K562 (cell line): ENCODE measurements around the gene SPTBN4. TPM values are rescaled to one million over a fixed set of nuclear protein-coding genes. Genes with fewer than 3 reads are reported as not detected.

ENCODE experiments used
- FOXK1 ChIP-seq: sonication (generic); formaldehyde crosslinking; IDR thresholded peaks from 2 replicates; pipeline ENCODE4 v1.8.0; 2022; ENCODE audit warnings: missing genetic modification reagents, mild to moderate bottlenecking, borderline replicate concordance
- GTF2A2 ChIP-seq: IDR thresholded peaks from 2 replicates; pipeline ENCODE4 v1.6.1; 2016; ENCODE audit warnings: mild to moderate bottlenecking, missing genetic modification characterization, missing compliant biosample characterization
- GTF3C2 ChIP-seq: IDR thresholded peaks from 3 replicates; pipeline ENCODE4 v1.6.1; 2011; ENCODE audit warnings: borderline replicate concordance, mild to moderate bottlenecking, moderate library complexity; ENCODE audit not compliant: insufficient read length; ENCODE audit errors: extremely low read depth
- ID3 ChIP-seq, 2 experiments: fragments of 250-450 bp in 1 of 2; fragments of 450-650 bp in 1 of 2; sonication (Bioruptor Pico) in 1 of 2; IDR thresholded peaks; 2 replicates each; pipeline versions ENCODE4 v1.6.1 to v1.8.0; 2016 to 2021; ENCODE audit warnings: mild to moderate bottlenecking in 2 of 2, moderate library complexity in 2 of 2, missing compliant biosample characterization in 1 of 2, missing genetic modification characterization in 1 of 2
- MEF2D ChIP-seq: conservative IDR thresholded peaks from 2 replicates; pipeline ENCODE4 v1.6.1; 2016; ENCODE audit warnings: low read depth, missing genetic modification characterization, missing compliant biosample characterization
- PRPF4 ChIP-seq: fragments of 200-400 bp; formaldehyde crosslinking; IDR thresholded peaks from one replicate; pipeline ENCODE4 v1.6.1; 2017; ENCODE audit warnings: low read length, low read depth, mild to moderate bottlenecking; ENCODE audit not compliant: insufficient read depth, poor library complexity, severe bottlenecking
- TARDBP ChIP-seq: fragments of 450-650 bp; IDR thresholded peaks from 2 replicates; pipeline ENCODE4 v1.6.1; 2016
- ZBTB1 ChIP-seq: sonication (generic); formaldehyde crosslinking; IDR thresholded peaks from 2 replicates; pipeline ENCODE4 v1.8.1; 2023; ENCODE audit warnings: missing genetic modification reagents, low read depth, mild to moderate bottlenecking, borderline replicate concordance
- ZBTB11 ChIP-seq, 3 experiments: fragments of 200-800 bp in 1 of 3; fragments of 250-450 bp in 1 of 3; fragments of 450-650 bp in 1 of 3; sonication (Bioruptor Pico) in 1 of 3; sonication (Bioruptor generic) in 1 of 3; formaldehyde crosslinking in 1 of 3; IDR thresholded peaks; 2 replicates each; pipeline versions ENCODE4 v1.6.1 to v1.8.0; 2016 to 2022; ENCODE audit warnings: mild to moderate bottlenecking in 2 of 3, missing genetic modification characterization in 2 of 3, missing compliant biosample characterization in 1 of 3, moderate library complexity in 1 of 3
- ZNF408 ChIP-seq: fragments of 250-450 bp; sonication (Bioruptor Pico); IDR thresholded peaks from 2 replicates; pipeline ENCODE4 v1.4.0; 2020; ENCODE audit warnings: low read depth, mild to moderate bottlenecking, moderate library complexity
- ZNF561 ChIP-seq: fragments of 450-650 bp; formaldehyde crosslinking; conservative IDR thresholded peaks from 2 replicates; pipeline ENCODE4 v1.4.0; 2020; ENCODE audit warnings: mild to moderate bottlenecking, moderate library complexity
- ZNF785 ChIP-seq: fragments of 250-450 bp; sonication (Bioruptor Pico); IDR thresholded peaks from 2 replicates; pipeline ENCODE4 v1.4.0; 2020; ENCODE audit warnings: mild to moderate bottlenecking
- polyA plus RNA-seq, 8 experiments: library from polyadenylated mRNA; depleted of rRNA in 4 of 8; stranded (reverse) in 5 of 8; unstranded in 3 of 8; fragments of >200 nt; fragmentation: Nextera tagmentation in 2 of 8; fragmentation: Illumina TruSeq in 1 of 8; extraction: Ambion mirVana in 2 of 8; extraction: Trizol in 1 of 8; gene quantifications; 2 replicates each; pipeline versions ENCODE4 v1.2.1 to v1.2.3, GENCODE V29; 2011 to 2014; ENCODE audit warnings: inconsistent platforms in 1 of 8, missing spikeins in 1 of 8
- total RNA-seq, 7 experiments: library from RNA; depleted of rRNA in 6 of 7; stranded (reverse); fragments of >200 nt in 6 of 7; fragmentation: Illumina TruSeq in 2 of 7; extraction: Trizol in 2 of 7; gene quantifications; 2 replicates each; pipeline versions ENCODE4 v1.2.1 to v1.2.3, GENCODE V29; 2011 to 2021; ENCODE audit warnings: low replicate concordance in 1 of 7
- TF ChIP-seq, protein P1 (sequence below): sonication (generic); formaldehyde crosslinking; IDR thresholded peaks from 2 replicates; pipeline ENCODE4 v1.8.0; 2022; ENCODE audit warnings: missing genetic modification reagents, mild to moderate bottlenecking, borderline replicate concordance
- TF ChIP-seq, protein P2 (sequence below): fragments of 450-650 bp; IDR thresholded peaks from 2 replicates; pipeline ENCODE4 v1.6.1; 2016; ENCODE audit warnings: mild to moderate bottlenecking

Gene SPTBN4
- total and polyA plus RNA-seq, 9 of the 15 experiments (the other 6 are each of a cell fraction or from before 2014, with no cell fraction given), result 0.01 to 1.5 (median 0.86) TPM

DNA sequence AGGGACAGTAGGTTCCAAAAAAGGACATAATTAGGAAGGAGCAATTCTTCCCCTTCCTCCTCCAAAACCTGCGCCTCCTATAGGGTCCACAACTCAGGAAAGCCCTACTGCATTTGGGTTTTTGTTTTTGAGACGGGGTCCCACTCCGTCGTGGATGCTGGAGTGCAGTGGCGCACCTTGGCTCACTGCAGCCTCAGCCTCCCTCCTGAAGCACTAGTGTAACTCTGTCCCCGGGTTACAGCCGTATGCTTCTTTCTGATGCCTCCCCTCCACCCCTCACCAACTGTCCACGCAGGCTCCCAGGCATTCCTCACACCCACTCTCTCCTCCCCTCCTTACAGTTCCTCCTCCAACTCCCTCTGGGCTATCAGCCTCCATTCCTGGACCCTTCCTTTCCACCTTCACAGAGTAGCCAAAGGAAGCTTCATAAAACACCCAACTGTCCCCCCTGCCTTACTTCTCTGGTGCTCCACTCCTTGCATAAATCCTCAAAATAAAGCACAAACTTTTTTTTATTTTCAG is 20.5 kb upstream of the SPTBN4 start (continued):
- TF ChIP-seq ID3 (CRISPR knock-in tag; IDR thresholded peaks at IDR 0.05) (no peak), ID3 (tag; IDR thresholded peaks at IDR 0.05) (no peak), MEF2D (tag) (no peak), ZNF785 (no peak), FOXK1 (no peak), ZBTB1 (CRISPR knock-in tag) (no peak), ZNF561 (CRISPR knock-in tag) (no peak), ZBTB11 (CRISPR knock-in tag; IDR thresholded peaks at IDR 0.05) (no peak), GTF2A2 (tag) (no peak), GTF3C2 (no peak), ZNF408 (CRISPR knock-in tag) (no peak), PRPF4 (no peak), TARDBP (no peak)
- TF ChIP-seq, protein P1, sequence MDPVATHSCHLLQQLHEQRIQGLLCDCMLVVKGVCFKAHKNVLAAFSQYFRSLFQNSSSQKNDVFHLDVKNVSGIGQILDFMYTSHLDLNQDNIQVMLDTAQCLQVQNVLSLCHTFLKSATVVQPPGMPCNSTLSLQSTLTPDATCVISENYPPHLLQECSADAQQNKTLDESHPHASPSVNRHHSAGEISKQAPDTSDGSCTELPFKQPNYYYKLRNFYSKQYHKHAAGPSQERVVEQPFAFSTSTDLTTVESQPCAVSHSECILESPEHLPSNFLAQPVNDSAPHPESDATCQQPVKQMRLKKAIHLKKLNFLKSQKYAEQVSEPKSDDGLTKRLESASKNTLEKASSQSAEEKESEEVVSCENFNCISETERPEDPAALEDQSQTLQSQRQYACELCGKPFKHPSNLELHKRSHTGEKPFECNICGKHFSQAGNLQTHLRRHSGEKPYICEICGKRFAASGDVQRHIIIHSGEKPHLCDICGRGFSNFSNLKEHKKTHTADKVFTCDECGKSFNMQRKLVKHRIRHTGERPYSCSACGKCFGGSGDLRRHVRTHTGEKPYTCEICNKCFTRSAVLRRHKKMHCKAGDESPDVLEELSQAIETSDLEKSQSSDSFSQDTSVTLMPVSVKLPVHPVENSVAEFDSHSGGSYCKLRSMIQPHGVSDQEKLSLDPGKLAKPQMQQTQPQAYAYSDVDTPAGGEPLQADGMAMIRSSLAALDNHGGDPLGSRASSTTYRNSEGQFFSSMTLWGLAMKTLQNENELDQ (CRISPR knock-in tag), result no peak
- TF ChIP-seq, protein P2, sequence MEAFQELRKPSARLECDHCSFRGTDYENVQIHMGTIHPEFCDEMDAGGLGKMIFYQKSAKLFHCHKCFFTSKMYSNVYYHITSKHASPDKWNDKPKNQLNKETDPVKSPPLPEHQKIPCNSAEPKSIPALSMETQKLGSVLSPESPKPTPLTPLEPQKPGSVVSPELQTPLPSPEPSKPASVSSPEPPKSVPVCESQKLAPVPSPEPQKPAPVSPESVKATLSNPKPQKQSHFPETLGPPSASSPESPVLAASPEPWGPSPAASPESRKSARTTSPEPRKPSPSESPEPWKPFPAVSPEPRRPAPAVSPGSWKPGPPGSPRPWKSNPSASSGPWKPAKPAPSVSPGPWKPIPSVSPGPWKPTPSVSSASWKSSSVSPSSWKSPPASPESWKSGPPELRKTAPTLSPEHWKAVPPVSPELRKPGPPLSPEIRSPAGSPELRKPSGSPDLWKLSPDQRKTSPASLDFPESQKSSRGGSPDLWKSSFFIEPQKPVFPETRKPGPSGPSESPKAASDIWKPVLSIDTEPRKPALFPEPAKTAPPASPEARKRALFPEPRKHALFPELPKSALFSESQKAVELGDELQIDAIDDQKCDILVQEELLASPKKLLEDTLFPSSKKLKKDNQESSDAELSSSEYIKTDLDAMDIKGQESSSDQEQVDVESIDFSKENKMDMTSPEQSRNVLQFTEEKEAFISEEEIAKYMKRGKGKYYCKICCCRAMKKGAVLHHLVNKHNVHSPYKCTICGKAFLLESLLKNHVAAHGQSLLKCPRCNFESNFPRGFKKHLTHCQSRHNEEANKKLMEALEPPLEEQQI, result no peak
